Brain microvascular endothelial cell (primary cell): ENCODE data around the gene FAM50A.
"Not testable (repeated sequence)": the region's sequence is repeated elsewhere in the genome, so short reads cannot be mapped to it uniquely, and the experiment has no call there.

Source experiments
- DNase-seq: peaks from one replicate; pipeline ENCODE4 v3.0.0-alpha.2; 2020
- H3K27ac ChIP-seq: fragments of 250-450 bp; sonication (Bioruptor Pico); 2 replicates; pipeline ENCODE4 v1.5.1; 2020; ENCODE audit warnings: mild to moderate bottlenecking, moderate library complexity
- H3K27me3 ChIP-seq: fragments of 250-450 bp; sonication (Bioruptor Pico); replicated peaks from 2 replicates; pipeline ENCODE4 v1.5.1; 2020; ENCODE audit warnings: mild to moderate bottlenecking
- H3K36me3 ChIP-seq: fragments of 250-450 bp; sonication (Bioruptor Pico); replicated peaks from 2 replicates; pipeline ENCODE4 v1.5.1; 2020; ENCODE audit warnings: mild to moderate bottlenecking
- H3K4me3 ChIP-seq: 2 replicates; pipeline ENCODE4 v1.5.1; 2011; ENCODE audit warnings: low read depth, mild to moderate bottlenecking, control low read depth, low read length, moderate library complexity
- CTCF ChIP-seq: IDR thresholded peaks from 2 replicates; pipeline ENCODE4 v1.5.1; 2011; ENCODE audit warnings: low read depth, mild to moderate bottlenecking, moderate library complexity, low read length, control low read depth, inconsistent platforms; ENCODE audit errors: missing control alignments
- in situ Hi-C: cut with HindIII; loops from 2 replicates; pipeline ENCODE4 v1.10.0; 2017; ENCODE audit warnings: low sequenced_read_pairs, low pct_ligation_motif_present

FAM50A gene

GRCh38 chrX:154443992-154444754, at the start of gene FAM50A:
Gene FAM50A, plus strand, starts transcription at chrX:154444141. Its CDS starts 95 bp downstream, at chrX:154444236.
- H3K27ac ChIP-seq, result peak within 1 kb of the TSS; percentile 58

GRCh38 chrX:154396363-154396762, 47.6 kb upstream of the FAM50A start:
- DNase-seq, in situ Hi-C loops, H3K27me3 ChIP-seq, H3K27ac ChIP-seq, H3K4me3 ChIP-seq: not testable (repeated sequence)
- peaks cover 30% of the 10 kb centered on the region for H3K36me3 ChIP-seq

More at GRCh38 chrX:154443992-154444754, at the start of gene FAM50A:
- H3K27me3 ChIP-seq, result no peaks in the 10 kb centered on the region
- peak within 1 kb of the TSS; percentile 62 for H3K4me3 ChIP-seq
- DNase-seq, result peak; percentile 26
- peaks cover 18% of the 10 kb centered on the region for H3K36me3 ChIP-seq
- TF ChIP-seq CTCF, result no peak
- in situ Hi-C loops, result no loop called here

GRCh38 chrX:154396973-154397887, 46.7 kb upstream of the FAM50A start:
- in situ Hi-C loops, result no loop called here
- H3K36me3 ChIP-seq, result peaks cover 31% of the 10 kb centered on the region
- peak overlapping the region; percentile 57 for H3K4me3 ChIP-seq
- no peak for DNase-seq
- H3K27me3 ChIP-seq, result no peaks in the 10 kb centered on the region
- no peak for TF ChIP-seq CTCF
- peak overlapping the region; percentile 99 for H3K27ac ChIP-seq

- peak; percentile 94 for DNase-seq
- in situ Hi-C loops, result no loop called here
These were observed 45.9 kb upstream of the FAM50A start, which contains the start of gene RPL10 for GRCh38 chrX:154397888-154398667. Gene RPL10, plus strand, starts transcription at chrX:154398377. Its CDS starts 143 bp downstream, at chrX:154398520.

GRCh38 chrX:154398668-154399526, 45.0 kb upstream of the FAM50A start:
- TF ChIP-seq CTCF, result peak; percentile 80
- Histone ChIP-seq H3K36me3 (peaks cover 32% of the 10 kb centered on the region), H3K4me3 (peak overlapping the region; percentile 86), H3K27ac (peak overlapping the region; percentile 99), H3K27me3 (no peaks in the 10 kb centered on the region)
- in situ Hi-C loops, result no loop called here
- DNase-seq, result peak; percentile 61

More at GRCh38 chrX:154397888-154398667, 45.9 kb upstream of the FAM50A start, which contains the start of gene RPL10:
- H3K27ac ChIP-seq, result peak within 1 kb of the TSS; percentile 99
- peaks cover 32% of the 10 kb centered on the region for H3K36me3 ChIP-seq
- no peak for TF ChIP-seq CTCF
- peak within 1 kb of the TSS; percentile 86 for H3K4me3 ChIP-seq
- H3K27me3 ChIP-seq, result no peaks in the 10 kb centered on the region
